ENCODE measurements around the gene PNMA6E. TPM values are rescaled to one million over a fixed set of nuclear protein-coding genes. Genes with fewer than 3 reads are reported as not detected.

Gene PNMA6E
- polyA plus RNA-seq, 1 donor from 2014 or later, result not detected

- H3K4me1 Mint-ChIP-seq, result peaks cover 0 to 1% (median 0%) of the 10 kb centered on the region in 3 donors
- H3K36me3 Mint-ChIP-seq, result no peaks in the 10 kb centered on the region
- H3K27ac Mint-ChIP-seq, result no peak overlapping the region
- H3K27me3 Mint-ChIP-seq, result no peaks in the 10 kb centered on the region
- no peak overlapping the region for H3K4me3 Mint-ChIP-seq
- H3K9me3 Mint-ChIP-seq, result peaks cover 0 to 4% (median 0%) of the 10 kb centered on the region in 3 donors
Measured at GRCh38 chrX:153442463-153442862, 41.3 kb upstream of the PNMA6E start.

GRCh38 chrX:153441981-153442380 lies 40.8 kb upstream of the PNMA6E start:
- Mint-ChIP-seq H3K9me3 (peaks cover 0 to 4% (median 0%) of the 10 kb centered on the region in 3 donors), H3K27ac (no peak overlapping the region), H3K4me3 (no peak overlapping the region), H3K27me3 (no peaks in the 10 kb centered on the region), H3K4me1 (peaks cover 0 to 1% (median 0%) of the 10 kb centered on the region in 3 donors), H3K36me3 (no peaks in the 10 kb centered on the region)

- peaks cover 0 to 4% (median 0%) of the 10 kb centered on the region in 3 donors for H3K9me3 Mint-ChIP-seq
- H3K4me3 Mint-ChIP-seq, result no peak overlapping the region
- H3K27me3 Mint-ChIP-seq, result no peaks in the 10 kb centered on the region
- no peak overlapping the region for H3K27ac Mint-ChIP-seq
- H3K4me1 Mint-ChIP-seq, result peaks cover 0 to 1% (median 0%) of the 10 kb centered on the region in 3 donors
- H3K36me3 Mint-ChIP-seq, result no peaks in the 10 kb centered on the region
Measured at GRCh38 chrX:153441296-153441695, 40.1 kb upstream of the PNMA6E start.

GRCh38 chrX:153440556-153441135 lies 39.5 kb upstream of the PNMA6E start:
- H3K4me1 Mint-ChIP-seq, result peaks cover 0 to 1% (median 0%) of the 10 kb centered on the region in 3 donors
- H3K27me3 Mint-ChIP-seq, result peaks cover 2% of the 10 kb centered on the region
- no peak overlapping the region for H3K27ac Mint-ChIP-seq
- no peaks in the 10 kb centered on the region for H3K36me3 Mint-ChIP-seq
- peaks cover 0 to 4% (median 2%) of the 10 kb centered on the region in 3 donors for H3K9me3 Mint-ChIP-seq
- H3K4me3 Mint-ChIP-seq, result no peak overlapping the region

- Mint-ChIP-seq H3K27ac (no peak overlapping the region), H3K36me3 (no peaks in the 10 kb centered on the region), H3K9me3 (peaks cover 0 to 4% (median 2%) of the 10 kb centered on the region in 3 donors), H3K4me1 (peaks cover 0 to 1% (median 0%) of the 10 kb centered on the region in 3 donors), H3K27me3 (peaks cover 2% of the 10 kb centered on the region), H3K4me3 (no peak overlapping the region)
Measured at GRCh38 chrX:153439977-153440376, 38.8 kb upstream of the PNMA6E start.

GRCh38 chrX:153438532-153438931 lies 37.4 kb upstream of the PNMA6E start:
- Mint-ChIP-seq H3K36me3 (no peaks in the 10 kb centered on the region), H3K27me3 (peaks cover 2% of the 10 kb centered on the region), H3K27ac (no peak overlapping the region), H3K4me3 (no peak overlapping the region), H3K4me1 (peaks cover 0 to 1% (median 0%) of the 10 kb centered on the region in 3 donors), H3K9me3 (peaks cover 2 to 4% (median 2%) of the 10 kb centered on the region in 3 donors)

- Mint-ChIP-seq H3K27me3 (peaks cover 6% of the 10 kb centered on the region), H3K36me3 (no peaks in the 10 kb centered on the region), H3K4me1 (peaks cover 0 to 1% (median 0%) of the 10 kb centered on the region in 3 donors), H3K4me3 (no peak overlapping the region), H3K27ac (no peak overlapping the region), H3K9me3 (peaks cover 2 to 5% (median 2%) of the 10 kb centered on the region in 3 donors)
Measured at GRCh38 chrX:153435845-153436244, 34.7 kb upstream of the PNMA6E start.

GRCh38 chrX:153434801-153435200 lies 33.7 kb upstream of the PNMA6E start:
- peaks cover 7% of the 10 kb centered on the region for H3K27me3 Mint-ChIP-seq
- no peaks in the 10 kb centered on the region for H3K4me1 Mint-ChIP-seq
- peaks cover 2 to 8% (median 2%) of the 10 kb centered on the region in 3 donors for H3K9me3 Mint-ChIP-seq
- H3K27ac Mint-ChIP-seq, result no peak overlapping the region
- no peaks in the 10 kb centered on the region for H3K36me3 Mint-ChIP-seq
- no peak overlapping the region for H3K4me3 Mint-ChIP-seq

- Mint-ChIP-seq H3K4me1 (no peaks in the 10 kb centered on the region), H3K27ac (no peak overlapping the region), H3K4me3 (no peak overlapping the region), H3K9me3 (peaks cover 2 to 6% (median 4%) of the 10 kb centered on the region in 3 donors), H3K27me3 (peaks cover 7% of the 10 kb centered on the region), H3K36me3 (peaks cover 2% of the 10 kb centered on the region)
Measured at GRCh38 chrX:153433781-153434285, 32.7 kb upstream of the PNMA6E start.

GRCh38 chrX:153433161-153433680 lies 32.1 kb upstream of the PNMA6E start:
- Mint-ChIP-seq H3K4me3 (no peak overlapping the region), H3K36me3 (peaks cover 2% of the 10 kb centered on the region)

GRCh38 chrX:153430796-153431195 lies 29.6 kb upstream of the PNMA6E start:
- H3K27me3 Mint-ChIP-seq, result peaks cover 6% of the 10 kb centered on the region
- no peaks in the 10 kb centered on the region for H3K4me1 Mint-ChIP-seq
- H3K4me3 Mint-ChIP-seq, result peak overlapping the region in 1 of 4 donors; percentile 17
- H3K36me3 Mint-ChIP-seq, result peaks cover 2% of the 10 kb centered on the region
- H3K27ac Mint-ChIP-seq, result no peak overlapping the region
- H3K9me3 Mint-ChIP-seq, result peaks cover 2 to 6% (median 3%) of the 10 kb centered on the region in 3 donors

More at GRCh38 chrX:153433161-153433680, 32.1 kb upstream of the PNMA6E start:
- Mint-ChIP-seq H3K27ac (no peak overlapping the region), H3K4me1 (no peaks in the 10 kb centered on the region), H3K27me3 (peaks cover 7% of the 10 kb centered on the region), H3K9me3 (peaks cover 2 to 6% (median 4%) of the 10 kb centered on the region in 3 donors)

- H3K4me1 Mint-ChIP-seq, result no peaks in the 10 kb centered on the region
- peaks cover 2% of the 10 kb centered on the region for H3K36me3 Mint-ChIP-seq
- peaks cover 3% of the 10 kb centered on the region for H3K27me3 Mint-ChIP-seq
- H3K4me3 Mint-ChIP-seq, result no peak overlapping the region
- H3K9me3 Mint-ChIP-seq, result peaks cover 0 to 6% (median 3%) of the 10 kb centered on the region in 3 donors
- no peak overlapping the region for H3K27ac Mint-ChIP-seq
Measured at GRCh38 chrX:153426204-153426603, 25.1 kb upstream of the PNMA6E start.

- Mint-ChIP-seq H3K27ac (no peak overlapping the region), H3K4me3 (no peak overlapping the region), H3K27me3 (no peaks in the 10 kb centered on the region), H3K4me1 (no peaks in the 10 kb centered on the region), H3K36me3 (no peaks in the 10 kb centered on the region), H3K9me3 (no peaks in the 10 kb centered on the region)
Measured at GRCh38 chrX:153423652-153424051, 22.5 kb upstream of the PNMA6E start.

GRCh38 chrX:153421856-153422255 lies 20.7 kb upstream of the PNMA6E start:
- no peaks in the 10 kb centered on the region for H3K9me3 Mint-ChIP-seq
- no peak overlapping the region for H3K4me3 Mint-ChIP-seq
- no peaks in the 10 kb centered on the region for H3K4me1 Mint-ChIP-seq

GRCh38 chrX:153420851-153421599 lies 19.9 kb upstream of the PNMA6E start:
- Mint-ChIP-seq H3K36me3 (peaks cover 2% of the 10 kb centered on the region), H3K4me3 (no peak overlapping the region), H3K27ac (no peak overlapping the region), H3K9me3 (no peaks in the 10 kb centered on the region), H3K4me1 (no peaks in the 10 kb centered on the region), H3K27me3 (peaks cover 3% of the 10 kb centered on the region)

More at GRCh38 chrX:153421856-153422255, 20.7 kb upstream of the PNMA6E start:
- peaks cover 1% of the 10 kb centered on the region for H3K27me3 Mint-ChIP-seq
- H3K27ac Mint-ChIP-seq, result no peak overlapping the region
- H3K36me3 Mint-ChIP-seq, result peaks cover 2% of the 10 kb centered on the region

All from IgD-negative memory B cell (primary cell).